Embryonic facial prominence (tissue), 1 donor: ENCODE data around the gene NSUN6.
"Not testable (repeated sequence)": the region's sequence is repeated elsewhere in the genome, so short reads cannot be mapped to it uniquely, and the experiment has no call there.

Experiments used
- DNase-seq: peaks from one replicate; pipeline ENCODE4 v3.0.0-alpha.2; 2016; ENCODE audit errors: extremely low spot score

The NSUN6 gene

DNA sequence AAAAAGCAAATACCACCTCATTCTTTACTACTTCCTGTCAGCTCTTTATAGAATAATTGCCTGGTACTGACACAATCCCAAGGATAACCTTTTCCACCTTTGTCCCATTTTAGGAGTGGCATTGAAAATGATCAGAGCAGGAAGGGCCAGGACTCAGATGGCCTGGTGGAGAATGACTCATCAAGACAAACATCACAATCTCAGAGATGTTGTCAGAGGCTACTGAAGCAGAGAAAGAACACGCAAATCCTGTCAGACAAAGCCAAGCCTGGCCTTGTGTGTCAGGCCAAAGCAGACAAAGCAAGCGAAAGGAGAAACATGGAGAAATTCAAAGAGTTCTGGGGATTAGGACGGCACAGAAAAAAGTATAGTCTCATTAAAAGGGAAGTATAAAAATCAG lies 40.9 kb downstream of the NSUN6 start:
- DNase-seq = no peak

- DNase-seq = no peak
Observed at GRCh38 chr10:18608596-18608995, 42.8 kb downstream of the NSUN6 start.

GRCh38 chr10:18607503-18608378 lies 43.6 kb downstream of the NSUN6 start:
- no peak for DNase-seq

DNA sequence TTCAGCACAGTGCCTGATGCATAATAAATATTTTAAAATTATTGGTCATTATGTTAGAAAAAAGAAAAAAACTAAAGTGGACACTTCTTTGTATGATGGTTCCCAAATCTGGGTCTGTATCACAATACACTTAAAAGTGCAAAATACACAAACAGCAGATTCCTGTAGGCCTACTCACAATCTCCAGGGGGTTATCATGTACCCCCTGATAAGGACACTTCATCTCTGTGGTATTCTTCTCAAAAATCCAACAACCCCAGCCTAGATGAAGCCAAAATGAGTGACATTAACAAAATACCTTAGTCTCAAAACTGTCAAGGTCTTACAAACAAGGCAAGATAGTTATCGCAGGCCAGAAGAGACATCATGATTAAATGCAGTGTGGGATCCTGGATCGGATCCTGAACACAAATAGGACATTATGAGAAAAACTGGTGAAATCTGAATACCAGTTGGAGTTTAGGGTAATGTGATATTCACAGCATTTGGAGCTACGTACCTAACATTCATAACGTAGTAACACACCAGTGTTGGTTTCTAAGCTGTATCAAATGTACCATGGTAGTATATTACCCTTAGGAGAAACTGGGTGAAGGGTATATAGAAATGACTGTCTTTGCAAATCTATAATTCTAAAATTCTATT lies 45.2 kb downstream of the NSUN6 start:
- no peak for DNase-seq

DNA sequence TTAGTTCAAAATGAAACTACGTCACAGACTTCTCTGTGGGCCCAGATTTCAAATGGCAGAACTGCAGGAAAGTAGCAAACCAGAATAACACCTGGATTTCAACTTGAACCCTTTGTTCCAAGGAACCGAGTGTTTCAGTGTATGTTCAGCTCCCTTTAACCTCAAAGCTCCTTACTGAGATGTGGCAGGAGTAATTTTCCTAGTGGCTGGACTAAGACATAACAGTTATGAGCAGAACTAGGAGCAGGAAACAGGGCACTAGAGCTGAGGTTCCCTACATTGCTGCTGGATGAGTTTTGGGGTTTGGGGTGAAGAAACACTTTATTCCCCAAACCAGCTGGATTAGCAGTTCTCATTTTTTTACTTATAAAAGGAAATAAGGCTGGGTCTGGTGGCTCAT lies 50.1 kb downstream of the NSUN6 start:
- no peak for DNase-seq

- no peak for DNase-seq
Observed at GRCh38 chr10:18599392-18599791, 52.0 kb downstream of the NSUN6 start.

DNA sequence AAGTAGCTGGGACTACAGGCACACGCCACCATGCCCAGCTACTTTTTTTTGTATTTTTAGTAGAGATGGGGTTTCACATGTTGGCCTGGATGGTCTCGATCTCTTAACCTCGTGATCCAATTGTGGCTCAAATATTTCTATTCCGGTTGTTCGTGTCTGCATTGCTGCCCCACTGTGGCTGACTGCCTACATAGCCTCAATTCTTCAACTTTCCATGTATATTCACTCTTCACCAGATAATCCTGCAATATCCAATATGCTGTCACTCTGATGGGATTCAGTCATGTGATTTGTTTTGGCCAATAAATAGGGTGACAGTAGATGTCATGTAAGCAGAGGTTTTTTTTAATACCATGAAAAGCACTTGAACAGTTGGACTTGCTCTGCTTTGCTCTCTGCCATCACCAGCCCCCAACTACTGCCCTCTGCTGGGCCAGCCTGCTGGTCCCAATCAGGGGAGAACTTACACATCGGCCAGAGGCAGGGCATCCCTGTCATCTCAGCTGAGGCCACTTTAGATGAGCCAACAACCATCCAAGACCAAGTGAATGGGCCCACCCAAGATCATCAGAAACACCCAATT lies 56.7 kb downstream of the NSUN6 start:
- no peak for DNase-seq

- not testable (repeated sequence) for DNase-seq
Observed at GRCh38 chr10:18591141-18591540, 60.2 kb downstream of the NSUN6 start.

- not testable (repeated sequence) for DNase-seq
Observed at GRCh38 chr10:18586637-18587036, 64.8 kb downstream of the NSUN6 start.

DNA sequence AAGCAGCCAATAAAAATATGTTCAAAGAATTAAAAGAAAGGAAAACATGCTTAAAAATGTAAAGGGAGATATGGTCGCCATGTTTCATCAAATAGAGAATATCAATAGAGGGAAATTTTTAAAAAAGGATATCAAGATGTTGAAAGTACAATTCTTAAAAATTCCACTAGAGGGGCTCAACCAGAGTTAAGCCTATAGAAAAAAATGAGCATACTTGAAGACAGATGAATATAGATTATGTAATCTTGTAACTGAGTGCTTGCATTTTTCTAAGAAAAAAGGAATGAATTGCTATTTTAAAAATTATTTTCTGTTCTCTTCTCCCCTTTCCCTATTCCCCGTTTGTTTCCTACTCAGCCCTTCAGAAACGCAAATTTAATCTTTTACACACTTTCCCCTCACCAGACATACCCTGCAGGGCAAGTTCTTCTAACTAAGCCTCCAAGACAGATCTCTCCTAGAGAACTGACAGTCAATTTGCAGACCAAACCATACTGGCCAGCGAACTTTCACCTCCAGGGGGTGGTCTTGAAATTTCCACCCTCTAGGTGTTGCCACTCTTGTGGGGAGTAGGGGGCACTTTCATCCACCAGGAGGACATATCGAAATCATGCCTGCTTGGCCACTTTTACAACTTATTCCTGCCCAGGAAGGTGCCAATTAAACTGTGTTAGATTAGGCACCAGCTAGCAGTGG lies 67.7 kb downstream of the NSUN6 start:
- DNase-seq = no peak

DNA sequence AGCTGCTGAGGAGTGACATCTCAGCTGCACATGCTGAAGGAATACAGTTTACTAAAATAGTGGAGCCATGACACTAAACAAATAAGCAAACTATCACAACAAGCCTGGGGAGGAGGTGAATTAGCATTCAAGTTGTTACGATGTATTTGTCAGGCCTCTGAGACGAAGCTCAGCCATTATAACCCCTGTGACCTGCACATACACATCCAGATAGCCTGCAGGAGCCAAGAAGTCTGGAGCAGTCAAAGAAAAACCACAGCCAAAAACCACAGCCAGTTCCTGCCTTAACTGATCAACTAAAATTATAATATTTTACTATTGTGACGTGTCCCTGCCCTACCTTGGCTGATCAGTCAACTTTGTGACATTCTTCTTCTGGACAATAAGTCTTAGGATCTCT lies 68.6 kb downstream of the NSUN6 start:
- DNase-seq = no peak

DNA sequence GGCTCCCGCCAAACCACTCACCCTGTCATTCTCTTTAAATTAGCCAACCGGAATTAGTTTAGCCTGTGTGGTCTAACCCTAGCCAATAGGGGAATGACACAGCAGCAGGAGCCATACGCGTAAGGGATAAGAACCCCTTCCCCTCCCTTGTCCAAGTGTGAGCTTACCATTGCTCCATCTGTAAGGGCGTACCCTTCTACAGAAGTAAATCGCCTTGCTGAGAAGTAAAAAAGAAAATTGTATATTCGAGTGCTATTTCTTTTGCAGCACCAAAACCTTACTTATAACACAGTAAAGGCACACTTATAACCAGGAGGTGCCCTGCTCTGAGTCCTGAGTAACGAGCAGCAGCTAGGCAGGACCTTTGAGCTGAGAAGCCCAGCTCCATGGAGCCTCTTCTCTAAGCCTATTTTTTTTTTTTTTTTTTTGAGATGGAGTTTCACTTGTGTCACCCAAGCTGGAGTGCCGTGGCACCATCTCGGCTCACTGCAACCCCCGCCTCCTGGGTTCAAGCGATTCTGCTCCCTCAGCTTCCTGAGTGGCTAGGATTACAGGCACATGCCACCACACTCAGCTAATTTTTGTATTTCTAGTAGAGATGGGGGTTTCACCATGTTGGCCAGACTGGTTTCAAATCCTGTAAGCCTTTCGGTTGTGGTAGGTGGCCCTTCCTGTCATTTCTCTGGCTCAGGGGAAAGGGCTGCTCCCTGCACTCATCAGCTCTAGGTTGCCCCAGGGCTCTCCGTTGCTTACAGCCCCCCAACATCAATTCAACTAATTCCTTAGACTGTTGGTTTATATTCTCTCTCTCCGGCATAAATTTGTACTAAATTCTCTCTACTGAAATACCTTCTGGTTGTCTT lies 73.3 kb downstream of the NSUN6 start:
- DNase-seq = no peak

- no peak for DNase-seq
Observed at GRCh38 chr10:18576586-18576985, 74.8 kb downstream of the NSUN6 start.

- DNase-seq = no peak
Observed at GRCh38 chr10:18572959-18573561, 78.3 kb downstream of the NSUN6 start.

DNA sequence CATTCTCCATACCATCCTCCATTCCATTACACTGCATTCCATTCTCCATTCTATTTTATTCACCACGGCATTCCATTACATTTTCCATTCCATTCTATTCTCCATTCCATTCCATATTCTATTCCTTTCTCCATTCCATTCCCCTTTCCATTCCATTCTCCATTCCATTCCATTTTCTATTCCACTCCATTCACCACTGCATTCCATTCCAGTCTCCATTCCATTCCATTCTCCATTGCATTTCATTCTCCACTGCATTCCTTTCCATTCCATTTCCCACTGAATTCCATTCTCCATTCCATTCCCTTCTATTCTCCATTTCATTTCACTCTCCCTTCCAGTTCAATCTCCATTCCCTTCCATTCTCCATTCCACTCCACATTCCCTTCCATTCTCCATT lies 79.6 kb downstream of the NSUN6 start:
- DNase-seq = no peak

DNA sequence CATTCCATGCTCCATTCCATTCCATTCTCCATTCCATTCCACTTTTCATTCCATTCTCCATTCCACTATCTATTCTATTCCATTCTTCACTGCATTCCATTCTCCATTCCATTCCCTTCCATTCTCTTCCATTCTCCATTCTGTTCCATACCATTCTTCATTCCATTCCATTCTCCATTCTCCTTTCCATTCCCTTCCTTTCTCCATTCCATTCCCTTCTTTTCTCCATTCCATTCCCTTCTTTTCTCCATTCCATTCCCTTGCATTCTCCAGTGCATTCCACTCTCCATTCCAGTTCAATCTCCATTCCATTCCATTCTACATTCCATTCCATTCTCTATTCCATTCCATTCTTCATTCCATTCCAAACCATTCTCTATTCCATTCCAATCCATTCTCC lies 80.3 kb downstream of the NSUN6 start:
- no peak for DNase-seq

- DNase-seq = not testable (repeated sequence)
Observed at GRCh38 chr10:18570386-18570785, 81.0 kb downstream of the NSUN6 start.

GRCh38 chr10:18567343-18567856 lies 84.0 kb downstream of the NSUN6 start:
- DNase-seq = no peak

- DNase-seq = no peak
Observed at GRCh38 chr10:18566177-18566576, 85.2 kb downstream of the NSUN6 start.

GRCh38 chr10:18565006-18565405 lies 86.4 kb downstream of the NSUN6 start:
- no peak for DNase-seq
